Activated CD8-positive, alpha-beta T cell treated with anti-CD3 and anti-CD28 coated beads for 36 hours (primary cell): Measurements from ENCODE around the gene AVEN. TPM values are rescaled to one million over a fixed set of nuclear protein-coding genes. Genes with fewer than 3 reads are reported as not detected.
"Not testable (repeated sequence)": the region's sequence is repeated elsewhere in the genome, so short reads cannot be mapped to it uniquely, and the experiment has no call there.

Experiments
- ATAC-seq: fragments of 200-7000 bp; cut with Tn5 transposase; one replicate; pipeline ENCODE4 v1.10.0; 2021; ENCODE audit warnings: mild to moderate bottlenecking, moderate library complexity
- CTCF ChIA-PET: fragments of 350-600 bp; sonication (Branson Sonifier 250); formaldehyde crosslinking; loops from one replicate; lab custom pipeline; 2021; ENCODE audit warnings: antibody characterized with exemption; lab: Charles Lee
- POLR2A ChIA-PET: fragments of 350-600 bp; sonication (Branson Sonifier 250); formaldehyde crosslinking; loops from one replicate; lab custom pipeline; 2021; ENCODE audit warnings: antibody characterized with exemption; lab: Charles Lee
- DNase-seq: peaks from one replicate; pipeline ENCODE4 v3.0.0-alpha.2; 2020
- H3K27ac Mint-ChIP-seq: one replicate; pipeline ENCODE4 v1.8.0; 2021; ENCODE audit warnings: mild to moderate bottlenecking, mixed read lengths
- H3K27me3 Mint-ChIP-seq: one replicate; pipeline ENCODE4 v1.8.0; 2021; ENCODE audit warnings: mixed read lengths
- H3K36me3 Mint-ChIP-seq: one replicate; pipeline ENCODE4 v1.8.0; 2021; ENCODE audit warnings: low read depth, mixed read lengths
- H3K4me1 Mint-ChIP-seq: one replicate; pipeline ENCODE4 v1.8.0; 2021; ENCODE audit warnings: low read depth, mixed read lengths
- H3K4me3 Mint-ChIP-seq: one replicate; pipeline ENCODE4 v1.8.0; 2021; ENCODE audit warnings: mild to moderate bottlenecking, moderate library complexity, mixed read lengths
- H3K9me3 Mint-ChIP-seq: one replicate; pipeline ENCODE4 v1.8.0; 2021; ENCODE audit warnings: mixed read lengths
- intact Hi-C: fragments of 100-400 bp; cut with micrococcal nuclease; formaldehyde crosslinking; loops from one replicate; pipeline ENCODE4 v1.10.0; 2022
- total RNA-seq, 2 experiments: library from RNA; stranded (reverse); gene quantifications; one replicate each; pipeline ENCODE4 v1.2.3, GENCODE V29; 2021
- TF ChIP-seq, protein P1 (sequence below): fragments of 200-600 bp; IDR thresholded peaks from one replicate; pipeline ENCODE4 v1.8.0; 2022; ENCODE audit warnings: antibody characterized with exemption, mild to moderate bottlenecking

AVEN gene
- total RNA-seq, 2 experiments from 2014 or later, result 8.8 to 13.0 TPM

DNA sequence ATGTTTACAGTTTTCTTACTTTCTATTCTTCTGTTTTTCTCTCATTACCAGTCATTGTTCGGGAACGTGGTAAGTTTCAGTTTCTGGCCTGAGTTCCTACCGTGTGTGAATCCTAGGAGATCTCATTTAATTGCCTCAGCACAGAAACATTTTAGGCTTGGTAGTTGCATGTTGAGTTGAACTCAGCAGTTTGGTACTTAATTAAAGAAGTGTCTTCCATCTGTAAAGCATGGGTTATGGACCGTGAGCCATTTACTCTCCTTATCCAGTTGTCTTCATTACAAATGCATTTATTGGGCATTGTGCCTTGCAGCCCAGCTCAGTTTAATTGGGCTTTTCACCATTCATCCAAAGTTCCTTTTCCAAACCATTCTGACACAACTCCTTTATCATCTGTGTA, 212.8 kb downstream of the AVEN start:
- Mint-ChIP-seq H3K9me3 (no peaks in the 10 kb centered on the region), H3K27me3 (peaks cover 3% of the 10 kb centered on the region), H3K4me1 (no peaks in the 10 kb centered on the region), H3K4me3 (no peak overlapping the region), H3K27ac (no peak overlapping the region), H3K36me3 (no peaks in the 10 kb centered on the region)
- POLR2A ChIA-PET, result no interaction called here
- intact Hi-C loops, result no loop called here
- DNase-seq (no peak), ATAC-seq (no peak)
- CTCF ChIA-PET, result interaction anchor here (1.9 kb wide), 1 partner anchor 88 kb away, joined by 4 read pairs; no protein-coding TSS in a partner anchor
- TF ChIP-seq, protein P1, sequence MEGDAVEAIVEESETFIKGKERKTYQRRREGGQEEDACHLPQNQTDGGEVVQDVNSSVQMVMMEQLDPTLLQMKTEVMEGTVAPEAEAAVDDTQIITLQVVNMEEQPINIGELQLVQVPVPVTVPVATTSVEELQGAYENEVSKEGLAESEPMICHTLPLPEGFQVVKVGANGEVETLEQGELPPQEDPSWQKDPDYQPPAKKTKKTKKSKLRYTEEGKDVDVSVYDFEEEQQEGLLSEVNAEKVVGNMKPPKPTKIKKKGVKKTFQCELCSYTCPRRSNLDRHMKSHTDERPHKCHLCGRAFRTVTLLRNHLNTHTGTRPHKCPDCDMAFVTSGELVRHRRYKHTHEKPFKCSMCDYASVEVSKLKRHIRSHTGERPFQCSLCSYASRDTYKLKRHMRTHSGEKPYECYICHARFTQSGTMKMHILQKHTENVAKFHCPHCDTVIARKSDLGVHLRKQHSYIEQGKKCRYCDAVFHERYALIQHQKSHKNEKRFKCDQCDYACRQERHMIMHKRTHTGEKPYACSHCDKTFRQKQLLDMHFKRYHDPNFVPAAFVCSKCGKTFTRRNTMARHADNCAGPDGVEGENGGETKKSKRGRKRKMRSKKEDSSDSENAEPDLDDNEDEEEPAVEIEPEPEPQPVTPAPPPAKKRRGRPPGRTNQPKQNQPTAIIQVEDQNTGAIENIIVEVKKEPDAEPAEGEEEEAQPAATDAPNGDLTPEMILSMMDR, result no peak

DNA sequence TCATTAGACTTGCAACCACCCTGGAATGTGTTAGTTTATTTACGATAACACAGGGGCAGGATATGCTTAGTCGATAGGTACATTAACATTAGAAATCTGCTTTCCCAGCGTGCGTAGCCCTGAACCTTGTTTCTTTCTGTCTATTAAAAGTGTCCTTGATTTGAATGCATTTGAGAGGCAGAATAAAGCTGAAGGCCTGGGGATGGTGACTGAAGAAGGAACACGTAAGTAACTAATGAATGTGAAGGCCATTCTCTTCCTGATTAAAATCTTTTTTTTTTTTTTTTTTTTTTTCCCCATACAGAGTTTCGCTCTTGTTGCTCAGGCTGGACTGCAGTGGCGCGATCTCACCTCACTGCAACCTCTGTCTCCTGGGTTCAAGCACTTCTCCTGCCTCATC, 213.6 kb downstream of the AVEN start:
- intact Hi-C loops, result no loop called here
- no peaks in the 10 kb centered on the region for H3K4me1 Mint-ChIP-seq
- no peaks in the 10 kb centered on the region for H3K36me3 Mint-ChIP-seq
- no peaks in the 10 kb centered on the region for H3K9me3 Mint-ChIP-seq
- H3K4me3 Mint-ChIP-seq, result no peak overlapping the region
- ATAC-seq, result no peak
- ChIA-PET CTCF (interaction anchor here (1.9 kb wide), 1 partner anchor 88 kb away, joined by 4 read pairs; no protein-coding TSS in a partner anchor), POLR2A (no interaction called here)
- DNase-seq, result no peak
- H3K27ac Mint-ChIP-seq, result no peak overlapping the region
- peaks cover 4% of the 10 kb centered on the region for H3K27me3 Mint-ChIP-seq
- TF ChIP-seq, protein P1, result no peak

DNA sequence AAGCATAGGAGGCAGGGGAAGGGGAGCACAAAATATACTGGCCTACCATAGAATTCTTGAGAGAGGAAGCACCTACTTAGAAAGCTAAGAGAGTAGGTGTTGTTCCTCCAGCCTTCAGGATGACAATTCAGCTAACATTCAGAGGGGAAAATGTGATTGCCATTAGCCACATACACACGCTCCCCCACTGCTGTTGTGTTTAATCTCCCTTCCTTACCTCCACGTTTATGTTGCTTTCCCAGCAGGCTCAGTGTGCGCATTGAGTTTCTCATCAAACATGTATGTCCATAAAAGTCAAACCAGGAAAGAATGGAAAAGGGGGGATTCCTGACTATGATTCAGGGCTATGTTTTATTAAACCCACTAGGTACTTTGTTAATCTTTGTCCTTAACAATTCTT, 215.9 kb downstream of the AVEN start:
- ATAC-seq (no peak), DNase-seq (no peak)
- Mint-ChIP-seq H3K9me3 (no peaks in the 10 kb centered on the region), H3K27me3 (peaks cover 4% of the 10 kb centered on the region), H3K4me1 (no peaks in the 10 kb centered on the region), H3K27ac (no peak overlapping the region), H3K4me3 (no peak overlapping the region), H3K36me3 (no peaks in the 10 kb centered on the region)
- intact Hi-C loops, result no loop called here
- ChIA-PET CTCF (no interaction called here), POLR2A (no interaction called here)
- TF ChIP-seq, protein P1, result no peak

DNA sequence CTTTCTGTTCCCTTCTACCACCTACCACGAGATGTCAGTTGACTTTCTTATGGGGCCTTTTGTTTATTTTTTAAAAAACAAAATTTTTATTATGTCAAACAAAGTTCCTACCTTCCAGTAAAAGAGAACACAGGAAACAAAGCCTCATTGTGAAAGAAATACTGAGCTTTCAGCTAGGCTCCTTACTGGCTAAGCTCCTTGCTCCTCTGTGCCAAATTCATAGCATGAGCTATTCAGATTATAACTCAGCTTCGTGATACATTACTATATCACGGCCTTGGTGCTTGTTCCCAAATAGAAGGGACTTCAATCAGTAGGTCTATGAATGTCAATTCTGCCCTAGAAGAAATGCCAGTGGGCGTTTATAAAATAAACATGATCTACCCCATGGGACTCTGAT, 216.5 kb downstream of the AVEN start:
- TF ChIP-seq, protein P1, result no peak
- ChIA-PET POLR2A (no interaction called here), CTCF (no interaction called here)
- no peak overlapping the region for H3K27ac Mint-ChIP-seq
- no peak for ATAC-seq
- H3K4me1 Mint-ChIP-seq, result no peaks in the 10 kb centered on the region
- no peak overlapping the region for H3K4me3 Mint-ChIP-seq
- no peaks in the 10 kb centered on the region for H3K9me3 Mint-ChIP-seq
- peaks cover 5% of the 10 kb centered on the region for H3K27me3 Mint-ChIP-seq
- DNase-seq, result no peak
- H3K36me3 Mint-ChIP-seq, result no peaks in the 10 kb centered on the region
- intact Hi-C loops, result no loop called here

DNA sequence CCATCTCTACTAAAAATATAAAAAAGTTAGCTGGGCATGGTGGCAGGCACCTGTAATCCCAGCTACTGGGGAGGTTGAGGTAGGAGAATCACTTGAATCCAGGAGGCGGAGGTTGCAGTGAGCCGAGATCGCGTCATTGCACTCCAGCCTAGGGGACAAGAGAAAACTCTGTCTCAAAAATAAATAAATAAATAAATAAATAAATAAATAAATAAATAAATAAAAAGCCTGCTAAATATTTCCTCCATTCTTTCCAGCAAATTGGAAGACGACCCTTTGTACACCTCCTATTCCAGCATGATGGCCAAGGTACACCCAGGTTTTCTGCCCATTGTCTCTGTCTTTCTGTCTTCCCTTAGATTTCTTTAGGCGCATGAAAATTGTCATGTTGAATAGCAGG, 219.5 kb downstream of the AVEN start:
- ATAC-seq, H3K4me3 Mint-ChIP-seq, H3K36me3 Mint-ChIP-seq, H3K9me3 Mint-ChIP-seq, H3K27ac Mint-ChIP-seq, intact Hi-C loops, POLR2A ChIA-PET, H3K27me3 Mint-ChIP-seq, DNase-seq, H3K4me1 Mint-ChIP-seq: not testable (repeated sequence)
- CTCF ChIA-PET, result interaction anchor here (1.2 kb wide), 1 partner anchor 9 kb away, joined by 3 read pairs; no protein-coding TSS in a partner anchor

Other genes with a start within 250 kb of the AVEN start
- gene CHRM5, start 70.7 kb downstream of the AVEN start, total RNA-seq, result not detected
- 10 to 100 TPM; 45.0 to 49.9 TPM for gene EMC7, start 62.7 kb upstream of the AVEN start, total RNA-seq
- 1 to 10 TPM; 2.6 to 2.7 TPM for gene PGBD4, start 62.9 kb upstream of the AVEN start, total RNA-seq
- gene KATNBL1, start 170.9 kb upstream of the AVEN start, total RNA-seq, result 10 to 100 TPM; 41.6 to 45.5 TPM
- gene EMC4, start 185.8 kb upstream of the AVEN start, total RNA-seq, result 10 to 100 TPM; 80.6 to 83.0 TPM